GM12878 (cell line): ENCODE data around the gene TOX2. TPM values are rescaled to one million over a fixed set of nuclear protein-coding genes. Genes with fewer than 3 reads are reported as not detected.

Experiments
- ATAC-seq: fragments of 200-7000 bp; cut with Tn5 transposase; 3 replicates; pipeline ENCODE4 v1.9.1; 2020; ENCODE audit warnings: mild to moderate bottlenecking, moderate library complexity
- BruUV-seq: library from RNA; stranded (reverse); fragments of 400-500 nt; replicated peaks from 2 replicates; lab custom pipeline; 2021; lab: Mats Ljungman, UMichigan
- CTCF ChIA-PET: fragments of 300-600 bp; sonication (Branson Sonifier 250); formaldehyde crosslinking; extraction: SDS; loops from one replicate; lab custom pipeline; 2021; ENCODE audit warnings: inconsistent platforms; lab: Yijun Ruan, JAX
- POLR2A ChIA-PET: fragments of 350-600 bp; formaldehyde crosslinking; extraction: SDS; loops from one replicate; lab custom pipeline; 2021; ENCODE audit warnings: inconsistent platforms; lab: Charles Lee
- RAD21 ChIA-PET: fragments of 300-600 bp; sonication (Branson Sonifier 250); formaldehyde crosslinking; loops from one replicate; lab custom pipeline; 2023; ENCODE audit warnings: antibody characterized with exemption; ENCODE audit not compliant: unreplicated experiment; lab: Charles Lee
- SMC1A ChIA-PET: fragments of 300-600 bp; sonication (Branson Sonifier 250); formaldehyde crosslinking; loops from one replicate; lab custom pipeline; 2023; ENCODE audit not compliant: unreplicated experiment, uncharacterized antibody; lab: Charles Lee
- DNase-seq: peaks from one replicate; pipeline ENCODE4 v3.0.0-alpha.2; 2011; ENCODE audit warnings: low read depth, low spot score
- FAIRE-seq: peaks from 3 replicates; lab custom pipeline; 2011; peaks lifted over from hg19 to GRCh38; lab: Jason Lieb, UNC
- H2AFZ ChIP-seq: 2 replicates; pipeline ENCODE4 v1.6.0; 2011; ENCODE audit warnings: low read depth, low read length, control low read depth; ENCODE audit not compliant: control insufficient read depth
- H3K27ac ChIP-seq: 2 replicates; pipeline ENCODE4 v1.5.1; 2011; ENCODE audit warnings: control low read depth; ENCODE audit not compliant: control insufficient read depth, insufficient read depth
- H3K27me3 ChIP-seq, 2 experiments: replicated peaks in 1 of 2; 2 replicates each; pipeline versions ENCODE4 v1.6.0 to v1.6.1; 2011; ENCODE audit warnings: low read length in 1 of 2; ENCODE audit not compliant: control insufficient read depth in 2 of 2, insufficient read depth in 2 of 2
- H3K36me3 ChIP-seq, 2 experiments: 2 replicates each; pipeline ENCODE4 v1.5.1; 2011; ENCODE audit warnings: low read length in 1 of 2; ENCODE audit not compliant: control insufficient read depth in 2 of 2, insufficient read depth in 2 of 2
- H3K4me1 ChIP-seq: 2 replicates; pipeline ENCODE4 v1.6.1; 2011; ENCODE audit warnings: mild to moderate bottlenecking, low read length, moderate library complexity, mixed read lengths; ENCODE audit not compliant: control insufficient read depth, insufficient read depth
- H3K4me2 ChIP-seq: 2 replicates; pipeline ENCODE4 v1.6.0; 2011; ENCODE audit warnings: control low read depth; ENCODE audit not compliant: control insufficient read depth, insufficient read depth
- H3K4me3 ChIP-seq: fragments of 200-600 bp; sonication (generic); 2 replicates; pipeline ENCODE4 v1.5.1; 2016
- H3K79me2 ChIP-seq: 2 replicates; pipeline ENCODE4 v1.6.0; 2011; ENCODE audit warnings: low read length; ENCODE audit not compliant: control insufficient read depth, insufficient read depth
- H3K9ac ChIP-seq: 2 replicates; pipeline ENCODE4 v1.8.0; 2011; ENCODE audit warnings: low read length, control low read depth, mixed read lengths; ENCODE audit not compliant: control insufficient read depth, insufficient read depth
- H3K9me3 ChIP-seq: replicated peaks from 3 replicates; pipeline ENCODE4 v1.5.1; 2011; ENCODE audit warnings: mild to moderate bottlenecking, low read length; ENCODE audit not compliant: control insufficient read depth, insufficient read depth
- H4K20me1 ChIP-seq: 2 replicates; pipeline ENCODE4 v1.6.0; 2011; ENCODE audit not compliant: control insufficient read depth, insufficient read depth
- ASH2L ChIP-seq: fragments of 300-600, 200-600 bp; sonication (generic); IDR thresholded peaks from 2 replicates; pipeline ENCODE4 v1.6.1; 2017; ENCODE audit warnings: low read depth, mild to moderate bottlenecking, borderline replicate concordance
- BCLAF1 ChIP-seq: fragments of 450-650 bp; IDR thresholded peaks from 2 replicates; pipeline ENCODE4 v1.6.1; 2017; ENCODE audit warnings: antibody characterized with exemption, mild to moderate bottlenecking, moderate library complexity
- CREB1 ChIP-seq: IDR thresholded peaks from 2 replicates; pipeline ENCODE4 v1.6.1; 2012; ENCODE audit warnings: low read depth, mild to moderate bottlenecking, inconsistent platforms
- CUX1 ChIP-seq: IDR thresholded peaks from 2 replicates; pipeline ENCODE4 v1.6.1; 2012; ENCODE audit warnings: improper control_type of control experiment, low read depth, low read length; ENCODE audit not compliant: insufficient replicate concordance
- FOXK2 ChIP-seq: fragments of 450-650 bp; IDR thresholded peaks from 2 replicates; pipeline ENCODE4 v1.6.1; 2017; ENCODE audit warnings: mild to moderate bottlenecking, moderate library complexity
- IRF5 ChIP-seq: fragments of 450-650 bp; IDR thresholded peaks from 2 replicates; pipeline ENCODE4 v1.6.1; 2017; ENCODE audit warnings: borderline replicate concordance
- NFYB ChIP-seq: IDR thresholded peaks from 2 replicates; pipeline ENCODE4 v1.6.1; 2011; ENCODE audit warnings: low read depth, mild to moderate bottlenecking, low read length, improper control_type of control experiment, moderate library complexity; ENCODE audit not compliant: insufficient read depth
- ZBTB40 ChIP-seq: fragments of 450-650 bp; IDR thresholded peaks from 2 replicates; pipeline ENCODE4 v1.6.1; 2016; ENCODE audit warnings: mild to moderate bottlenecking, moderate library complexity, borderline replicate concordance
- ZZZ3 ChIP-seq: IDR thresholded peaks from 2 replicates; pipeline ENCODE4 v1.6.1; 2011; ENCODE audit warnings: low read depth; ENCODE audit not compliant: control insufficient read depth, insufficient read length
- WGBS: methylation state at CpG from one replicate; pipeline ENCODE4 v1.1.6; 2016; ENCODE audit warnings: low lambda C conversion rate; ENCODE audit not compliant: insufficient replicate concordance, insufficient coverage; ENCODE audit errors: missing lambda C conversion rate; 5-methylcytosine and 5-hydroxymethylcytosine counted together
- in situ Hi-C: fragments of 300-500 bp; cut with MboI; formaldehyde crosslinking; loops from 9 replicates; pipeline ENCODE4 v1.14.3; 2018; ENCODE audit warnings: mixed read lengths
- intact Hi-C: fragments of 100-400 bp; cut with micrococcal nuclease; formaldehyde crosslinking; loops from one replicate; pipeline ENCODE4 v1.14.2; 2022; ENCODE audit not compliant: unreplicated experiment
- polyA plus RNA-seq, 11 experiments: library from polyadenylated mRNA; depleted of rRNA in 4 of 11; unstranded in 6 of 11; stranded (reverse) in 5 of 11; fragments of >200 nt; fragmentation: Nextera tagmentation in 4 of 11; fragmentation: Illumina TruSeq in 1 of 11; extraction: Ambion mirVana in 4 of 11; extraction: Trizol in 1 of 11; gene quantifications; 1 replicate in 1 of 11; 2 replicates in 10 of 11; pipeline versions ENCODE4 v1.2.1 to v1.2.3, GENCODE V29; 2011 to 2016; ENCODE audit warnings: inconsistent platforms in 2 of 11, missing spikeins in 2 of 11, low read depth in 1 of 11
- total RNA-seq, 4 experiments: library from RNA; depleted of rRNA in 3 of 4; stranded (reverse); fragments of >200 nt in 3 of 4; fragmentation: Illumina TruSeq in 1 of 4; extraction: Trizol in 1 of 4; gene quantifications; 2 replicates each; pipeline versions ENCODE4 v1.2.1 to v1.2.3, GENCODE V29; 2013 to 2021

Gene TOX2
- total and polyA plus RNA-seq, 10 of the 15 experiments (the other 5 are each of a cell fraction or from before 2014, with no cell fraction given), result 2.6 to 40.5 (median 7.9) TPM

- DNase-seq (no peak), ATAC-seq (no peak), FAIRE-seq (no peak)
- Histone ChIP-seq H3K4me1 (peaks cover 21% of the 10 kb centered on the region), H3K36me3 (no peaks in the 10 kb centered on the region), H3K9ac (no peak overlapping the region), H3K27me3 (no peaks in the 10 kb centered on the region), H3K9me3 (no peaks in the 10 kb centered on the region; the same call in 2 of the 3 replicates), H3K27ac (no peak overlapping the region), H3K79me2 (no peaks in the 10 kb centered on the region), H4K20me1 (no peaks in the 10 kb centered on the region), H3K4me2 (no peak overlapping the region), H2AFZ (no peak overlapping the region), H3K4me3 (no peak overlapping the region)
- ChIA-PET POLR2A (interaction anchor here (0.8 to 1.0 kb wide), 2 partner anchors 22 to 40 kb away, joined by 3 read pairs; no protein-coding TSS in a partner anchor), SMC1A (interaction anchor here (1.0 to 4.0 kb wide), 7 partner anchors 15 to 111 kb away, joined by 4 to 17 read pairs (median 6); no protein-coding TSS in a partner anchor), RAD21 (interaction anchor here (0.8 to 2.0 kb wide), 7 partner anchors 11 to 278 kb away, joined by 3 to 14 read pairs (median 6); no protein-coding TSS in a partner anchor), CTCF (interaction anchor here (1.3 to 2.0 kb wide), 4 partner anchors 11 to 280 kb away, joined by 4 to 9 read pairs (median 5); no protein-coding TSS in a partner anchor)
- BruUV-seq, result no TSS peak
- intact Hi-C loops (loop anchor here (1.0 kb wide), 1 partner anchor 39 kb away; no protein-coding TSS in a partner anchor), in situ Hi-C loops (no loop called here)
- 93% methylated on average over 4 of the region's 4 CpGs for WGBS
- TF ChIP-seq CREB1, result no peak
- TF ChIP-seq CUX1, result no peak
- no peak for TF ChIP-seq BCLAF1
- no peak for TF ChIP-seq ZZZ3
- no peak for TF ChIP-seq ASH2L
- no peak for TF ChIP-seq IRF5
- no peak for TF ChIP-seq ZBTB40
- TF ChIP-seq FOXK2, result no peak
- no peak for TF ChIP-seq NFYB
These were observed 115.2 kb downstream of the TOX2 start for GRCh38 chr20:44029848-44030230.
